HEK293T (cell line): ENCODE results near the gene MAGI2.

ENCODE experiments used
- BHLHE40 ChIP-seq: fragments of 450-650 bp; IDR thresholded peaks from 2 replicates; pipeline ENCODE4 v1.6.1; 2016; ENCODE audit warnings: mild to moderate bottlenecking, moderate library complexity, borderline replicate concordance
- ELF4 ChIP-seq: fragments of 450-650 bp; IDR thresholded peaks from 2 replicates; pipeline ENCODE4 v1.6.1; 2017; ENCODE audit warnings: antibody characterized with exemption
- FOXK2 ChIP-seq: fragments of 450-650 bp; IDR thresholded peaks from 2 replicates; pipeline ENCODE4 v1.6.1; 2016; ENCODE audit warnings: mild to moderate bottlenecking
- SP1 ChIP-seq: fragments of 450-650 bp; IDR thresholded peaks from 2 replicates; pipeline ENCODE4 v1.6.1; 2017
- ZNF384 ChIP-seq: fragments of 450-650 bp; IDR thresholded peaks from 2 replicates; pipeline ENCODE4 v1.6.1; 2016

DNA sequence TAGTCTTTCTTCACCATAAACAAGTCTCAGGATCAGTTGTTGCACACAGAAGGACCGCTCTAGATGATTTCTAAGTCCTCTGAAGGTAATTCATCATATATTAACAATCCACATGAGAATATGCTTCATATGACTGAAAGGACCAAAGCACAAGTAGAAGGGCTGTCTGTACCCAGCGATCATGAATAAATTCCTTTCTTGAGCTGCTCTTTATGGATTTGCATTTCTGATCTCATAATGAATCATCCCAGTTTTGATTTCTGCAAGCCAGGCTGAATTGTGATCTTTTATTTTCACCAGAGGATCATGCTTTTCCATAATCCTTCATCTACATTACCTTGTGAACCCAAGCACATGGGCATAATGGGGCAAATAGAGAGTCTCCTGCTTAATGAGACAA lies 675.6 kb downstream of the MAGI2 start:
- TF ChIP-seq SP1 (no peak), ZNF384 (no peak), ELF4 (no peak), FOXK2 (no peak), BHLHE40 (no peak)
